Measurements from ENCODE around the gene MAGI3.

GRCh38 chr1:113363935-113364334 lies 26.4 kb upstream of the MAGI3 start:
- TF ChIP-seq POLR2A (IDR thresholded peaks at IDR 0.05; ENCODE audit: low read length), result no peak
- no peak for TF ChIP-seq GATA1 (IDR thresholded peaks at IDR 0.05; ENCODE audit: low read depth, low read length)

All from erythroblast (primary cell).